ENCODE results near the gene HLA-DQB2.
"Not testable (repeated sequence)": the region's sequence is repeated elsewhere in the genome, so short reads cannot be mapped to it uniquely, and the experiment has no call there.

HLA-DQB2 gene

DNA sequence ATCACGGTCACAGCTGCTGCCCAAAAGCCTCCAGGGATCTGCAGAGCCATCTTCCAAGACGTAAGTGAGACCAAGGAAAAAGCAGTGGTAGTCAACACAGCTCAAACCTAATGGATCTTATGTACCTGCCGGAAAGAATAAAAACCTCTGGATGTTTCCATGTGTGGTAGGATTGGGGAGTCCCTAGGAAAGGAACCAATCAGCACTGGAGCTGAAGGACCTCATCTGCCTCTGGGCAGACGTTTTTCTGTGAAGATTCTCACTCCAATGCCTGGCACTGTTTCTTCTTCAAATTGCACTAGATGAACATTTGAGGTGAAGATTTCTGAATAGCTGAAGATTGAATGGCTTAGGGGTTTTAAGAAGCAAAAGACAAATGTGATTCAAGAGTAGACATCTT is at the start of gene HLA-DQB2:
Gene HLA-DQB2 (minus strand): TSS at position 112 of the 400 bp plus-strand sequence. CDS start 62 bp downstream, at position 50.
- no peak for DNase-seq

DNA sequence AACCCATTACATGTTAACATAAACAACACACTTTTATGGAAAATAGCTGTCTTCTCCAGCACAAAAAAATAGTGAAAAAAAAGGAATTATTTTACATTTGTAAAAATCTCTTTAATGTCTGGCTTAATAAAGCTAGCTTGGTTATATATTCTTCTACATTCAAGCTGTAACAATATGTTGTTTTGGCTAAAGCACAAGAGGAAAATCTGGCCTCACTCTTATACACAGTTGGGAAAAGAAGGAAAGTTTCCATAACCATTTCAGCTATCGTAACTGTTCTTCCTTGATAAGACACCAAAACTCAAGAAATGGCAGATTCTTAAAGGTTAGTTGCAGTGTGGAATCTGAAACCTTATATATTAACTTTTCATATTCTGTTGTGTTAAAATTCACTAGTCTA is 45.8 kb upstream of the HLA-DQB2 start:
- DNase-seq, result no peak

DNA sequence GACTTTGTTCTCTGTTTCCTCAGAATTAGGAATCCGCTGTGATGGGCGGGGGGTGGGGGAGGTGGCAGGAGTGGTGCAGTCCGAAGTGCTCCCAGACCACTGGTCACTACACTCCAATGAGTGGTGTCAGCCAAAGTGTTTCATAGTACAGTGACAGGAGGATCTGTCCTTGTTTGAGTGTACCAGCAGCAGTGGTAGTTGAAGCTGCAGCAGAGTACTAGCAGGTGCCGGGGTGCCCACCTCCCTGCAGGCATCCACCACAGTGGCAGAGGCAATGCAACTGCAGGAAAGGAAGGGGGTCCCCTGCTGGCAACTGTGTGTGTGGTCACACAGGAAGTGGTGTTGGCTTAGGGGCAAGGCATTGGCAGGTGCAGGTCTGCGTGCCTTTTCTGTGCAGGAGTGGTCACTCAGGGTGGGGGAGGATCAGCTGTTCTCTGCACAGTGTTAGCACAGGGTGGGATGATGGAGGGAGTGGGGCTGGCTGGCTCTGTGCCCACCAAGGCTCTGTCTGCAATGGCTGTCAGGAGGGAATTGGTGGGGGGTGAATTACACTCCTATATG is 43.8 kb upstream of the HLA-DQB2 start:
- DNase-seq, result peak; percentile 21

DNA sequence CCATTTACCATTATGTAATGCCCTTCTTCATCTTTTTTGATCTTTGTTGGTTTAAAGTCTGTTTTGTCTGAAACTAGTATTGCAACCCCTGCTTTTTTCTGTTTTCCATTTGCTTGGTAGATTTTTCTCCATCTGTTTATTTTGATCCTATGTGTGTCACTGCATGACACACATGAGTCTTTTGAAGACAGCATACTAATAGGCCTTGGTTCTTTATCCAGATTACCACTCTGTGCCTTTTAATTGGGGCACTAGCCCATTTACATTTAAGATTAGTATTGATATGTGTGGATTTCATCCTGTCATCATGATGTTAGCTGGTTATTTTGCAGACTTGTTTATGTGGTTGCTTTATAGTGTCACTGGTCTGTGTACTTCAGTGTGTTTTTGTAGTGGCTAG is 42.1 kb upstream of the HLA-DQB2 start:
- not testable (repeated sequence) for DNase-seq

- peak; percentile 18 for DNase-seq
Observed at GRCh38 chr6:32803416-32803815, 40.1 kb upstream of the HLA-DQB2 start.

GRCh38 chr6:32799740-32800139 is 36.4 kb upstream of the HLA-DQB2 start:
- DNase-seq, result no peak

DNA sequence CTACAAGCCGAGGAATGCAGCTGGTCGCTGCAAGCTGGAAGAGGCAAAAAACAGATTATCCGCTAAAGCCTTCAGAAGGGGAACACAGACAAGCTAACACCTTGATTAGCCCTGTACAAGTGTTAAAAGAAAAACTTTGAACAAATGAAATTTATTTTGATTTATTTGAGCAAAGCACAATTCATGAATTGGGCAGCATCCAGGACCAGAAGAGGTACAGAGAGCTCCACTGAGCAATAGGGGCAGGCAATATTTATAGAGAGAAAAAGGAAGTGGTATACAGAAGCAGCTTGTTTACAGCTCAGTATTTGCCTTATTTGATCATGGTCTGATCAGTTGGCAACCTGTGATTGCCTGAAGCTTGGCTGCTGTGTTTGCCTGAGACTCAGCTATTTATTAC is 35.8 kb upstream of the HLA-DQB2 start:
- DNase-seq, result peak; percentile 28

DNA sequence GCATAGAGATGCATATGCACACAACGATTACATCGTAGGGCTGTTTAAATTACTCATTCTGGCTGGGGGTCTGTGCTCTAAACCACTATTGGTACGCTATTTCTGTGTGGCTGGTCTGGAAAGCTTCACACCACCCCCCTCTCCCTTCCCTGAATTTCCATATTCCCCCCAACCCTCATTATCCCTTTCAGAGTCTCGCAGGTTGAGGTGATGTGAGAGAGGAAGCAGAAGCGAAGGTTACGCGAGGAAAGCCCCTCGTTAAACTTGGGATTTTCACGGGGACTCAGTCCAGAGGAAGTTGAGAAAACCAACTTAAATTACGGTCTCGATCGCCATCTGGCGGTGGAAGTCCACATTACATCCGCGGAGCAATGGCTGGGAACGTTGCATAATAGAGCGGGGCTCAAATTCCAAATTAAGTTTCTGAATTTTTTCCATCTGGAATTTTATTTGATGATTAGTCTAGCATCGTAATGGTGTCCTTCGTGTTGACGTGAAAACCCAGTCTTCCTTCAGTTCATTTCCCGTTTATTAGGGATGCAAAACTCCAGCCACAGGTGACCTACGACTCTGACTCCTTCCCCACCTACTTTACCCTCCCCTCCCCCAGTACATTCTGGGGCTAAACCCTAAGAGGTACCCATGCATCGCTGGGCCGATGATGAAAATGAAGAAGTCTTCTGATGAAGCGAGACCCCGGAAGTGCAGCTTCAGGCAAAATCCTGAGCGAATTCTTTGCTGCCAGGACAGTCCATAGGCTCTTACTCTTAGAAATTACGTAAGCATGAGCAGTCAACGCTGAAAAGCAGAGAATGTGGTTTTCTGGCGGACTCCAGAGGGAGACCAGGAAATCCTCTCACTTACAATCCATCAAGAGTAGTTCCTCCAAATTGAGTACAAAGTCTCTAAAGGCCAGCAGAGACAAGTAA is 33.8 kb upstream of the HLA-DQB2 start:
- DNase-seq, result peak; percentile 86

DNA sequence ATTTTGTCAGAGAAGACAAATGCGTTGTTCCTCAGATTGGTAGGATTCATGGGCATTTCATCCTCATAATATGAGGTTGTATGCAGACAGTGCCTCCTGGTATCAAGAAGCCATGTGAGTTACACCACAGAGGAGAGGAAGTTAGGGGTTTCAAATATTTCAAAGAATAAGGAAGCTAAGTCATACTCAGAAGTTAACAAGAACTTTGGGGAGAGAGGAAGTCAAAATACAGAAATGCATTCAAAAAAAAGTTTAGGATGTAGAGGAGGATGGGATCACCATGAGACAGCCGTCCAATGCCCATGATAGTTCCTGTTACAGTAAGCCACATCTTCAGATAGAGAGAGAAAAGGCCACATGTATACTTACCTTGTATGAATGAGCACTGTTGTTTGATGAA is 31.2 kb upstream of the HLA-DQB2 start:
- peak; percentile 72 for DNase-seq

GRCh38 chr6:32792901-32793435 is 29.6 kb upstream of the HLA-DQB2 start:
- no peak for DNase-seq

GRCh38 chr6:32790306-32790705 is 27.0 kb upstream of the HLA-DQB2 start:
- DNase-seq, result no peak

DNA sequence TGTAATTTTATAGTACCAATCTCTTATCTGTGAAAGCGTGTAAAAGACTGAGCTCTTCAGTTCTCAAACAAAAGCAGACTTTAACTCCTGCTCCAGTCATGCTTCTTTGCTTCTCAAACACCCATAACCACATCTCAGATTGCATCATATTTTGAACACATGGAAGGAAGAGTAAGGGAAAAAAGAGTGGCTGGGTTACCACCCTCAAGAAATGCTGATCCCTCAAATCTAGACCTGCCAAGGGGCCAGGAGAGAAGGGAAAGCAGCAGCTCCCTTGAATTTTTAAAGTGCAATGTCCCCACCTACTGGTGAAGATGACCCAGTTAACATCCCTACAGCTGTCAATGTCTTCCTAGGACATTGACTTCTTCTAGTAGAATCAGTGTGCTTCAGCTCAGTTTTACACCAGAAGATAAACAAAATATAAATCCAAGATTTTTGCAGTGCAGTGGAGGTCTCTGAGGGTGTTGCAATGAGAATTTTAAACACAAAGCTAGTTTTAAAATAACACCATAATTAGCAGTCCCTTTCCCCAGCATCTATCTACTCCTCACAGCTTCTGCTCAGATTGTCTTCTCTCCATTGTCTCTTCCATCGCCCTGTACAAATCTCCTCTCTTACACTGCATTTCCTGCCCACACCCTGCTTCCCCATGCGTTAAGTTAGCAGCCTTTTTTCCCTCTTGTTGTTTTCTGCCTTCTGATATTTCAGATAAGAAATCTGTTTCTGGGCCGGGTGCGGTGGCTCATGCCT is 22.6 kb upstream of the HLA-DQB2 start:
- peak; percentile 84 for DNase-seq

GRCh38 chr6:32782923-32783322 is 19.6 kb upstream of the HLA-DQB2 start:
- DNase-seq, result not testable (repeated sequence)

- DNase-seq, result no peak
Observed at GRCh38 chr6:32779036-32779435, 15.7 kb upstream of the HLA-DQB2 start.

DNA sequence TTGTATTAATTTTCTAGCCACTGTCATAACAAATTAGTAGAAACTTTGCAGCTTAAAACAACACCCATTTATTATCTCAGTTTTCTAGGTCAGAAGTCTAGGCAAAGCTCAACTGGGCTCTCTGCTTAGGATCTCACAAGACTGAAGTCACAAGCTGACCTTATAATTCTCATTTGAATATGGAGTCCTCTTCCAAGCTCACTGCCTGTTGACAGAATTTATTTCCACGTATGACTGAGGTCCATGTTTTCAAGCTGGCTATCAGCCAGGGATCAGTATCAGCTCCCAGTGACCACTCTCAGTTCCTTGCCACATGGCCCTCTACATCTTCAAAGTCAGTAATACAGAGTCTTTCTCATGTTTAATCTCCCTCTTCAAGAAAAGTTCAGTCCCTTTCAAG is 11.7 kb upstream of the HLA-DQB2 start:
- DNase-seq, result no peak

DNA sequence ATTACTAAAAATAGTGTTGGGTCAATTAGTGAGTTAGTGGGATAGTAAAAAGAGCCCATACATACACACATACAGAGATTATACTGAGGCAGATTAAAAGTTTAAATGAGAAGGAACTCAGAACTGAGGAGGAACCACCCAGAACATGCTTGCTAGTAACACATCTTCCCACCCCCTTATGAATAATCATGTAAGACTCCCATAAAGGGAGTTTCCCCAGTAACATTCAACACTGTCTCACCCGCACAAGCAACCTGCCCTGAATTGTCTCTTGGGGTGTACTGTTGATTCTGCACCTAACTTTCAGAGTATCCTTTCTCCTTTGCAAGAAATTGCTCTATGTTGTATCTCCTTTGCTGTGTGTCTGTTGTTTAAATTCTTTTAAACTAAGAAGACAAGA is 11.1 kb upstream of the HLA-DQB2 start:
- DNase-seq, result no peak

- DNase-seq, result peak; percentile 28
Observed at GRCh38 chr6:32772656-32773055, 9.3 kb upstream of the HLA-DQB2 start.

DNA sequence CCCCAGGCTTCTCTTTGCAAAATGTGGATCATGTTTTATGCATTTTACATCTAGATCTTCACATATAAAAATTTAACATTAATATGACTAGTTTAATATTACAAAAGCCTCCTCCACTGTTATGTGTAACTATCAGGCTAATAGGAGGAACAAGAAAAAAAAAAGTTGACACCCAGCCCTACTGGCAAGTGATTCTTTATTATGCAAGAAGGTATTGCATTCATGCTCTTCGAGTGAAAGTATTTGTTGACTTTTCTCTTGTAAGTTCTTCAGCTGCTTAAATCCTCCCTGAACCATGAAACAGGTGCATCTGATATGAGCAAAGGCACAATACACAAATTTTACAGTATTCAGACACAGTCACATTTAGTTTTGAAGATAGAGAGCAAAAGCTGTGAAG is 716 bp upstream of the HLA-DQB2 start:
- DNase-seq, result no peak

GRCh38 chr6:32761548-32761947 is 1.8 kb downstream of the HLA-DQB2 start:
- DNase-seq, result peak; percentile 7

DNA sequence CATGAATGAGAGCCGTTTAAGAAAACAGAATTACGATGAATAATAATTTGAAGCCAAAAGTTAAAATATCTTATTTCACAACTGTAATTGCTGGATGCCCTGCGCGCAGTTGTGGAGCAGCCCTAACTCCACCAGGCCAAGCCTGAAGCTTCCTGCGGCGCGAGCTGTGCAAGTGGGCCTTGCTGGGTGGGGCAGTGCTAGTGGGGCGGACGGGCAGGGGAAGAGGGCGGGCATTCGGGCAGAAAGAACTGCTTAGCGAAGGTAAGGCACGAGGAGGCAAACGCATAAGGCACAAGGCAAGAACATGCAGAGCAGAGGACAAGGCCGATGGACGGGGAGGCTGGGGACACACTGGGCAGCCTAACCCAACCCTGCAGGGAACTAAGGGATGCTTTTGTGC is 2.3 kb downstream of the HLA-DQB2 start:
- DNase-seq, result peak; percentile 14

DNA sequence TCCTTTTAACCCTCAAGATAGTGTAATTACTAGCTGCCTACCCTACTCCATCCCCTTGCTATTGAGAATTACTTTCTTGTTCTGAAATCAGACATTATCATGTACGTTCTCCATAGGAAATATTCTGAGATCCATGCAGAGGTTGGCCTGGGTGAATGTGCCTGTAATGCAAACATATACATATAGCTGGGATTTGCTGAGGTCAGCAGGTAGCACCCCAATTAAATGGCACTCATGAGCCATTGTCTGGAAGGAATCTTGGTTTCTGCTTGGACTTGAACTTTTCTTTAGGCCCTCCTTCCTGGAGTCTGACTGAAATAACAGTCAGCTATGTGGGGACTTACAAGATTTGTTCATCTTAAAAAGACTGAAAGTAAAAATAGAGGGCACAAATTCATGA is 3.7 kb downstream of the HLA-DQB2 start:
- DNase-seq, result no peak

- DNase-seq, result no peak
Observed at GRCh38 chr6:32752580-32752979, 10.8 kb downstream of the HLA-DQB2 start.

- DNase-seq, result not testable (repeated sequence)
Observed at GRCh38 chr6:32745649-32746048, 17.7 kb downstream of the HLA-DQB2 start.

Data from hematopoietic multipotent progenitor cell treated with erythropoietin and hydrocortisone succinate and interleukin-3 and kit ligand, for 4 days (in vitro differentiated cells).